Measurements from ENCODE around the gene EPHA5.
A peak's percentile ranks its signal among the peaks of the same experiment; 100 is the strongest.

The EPHA5 gene

GRCh38 chr4:65670331-65671031 is at the start of gene EPHA5:
Gene EPHA5, minus strand, starts transcription at chr4:65670489. Its CDS starts 747 bp downstream, at chr4:65669742.
- DNase-seq (ENCODE audit: low spot score) = peak; percentile 46

- no peak for DNase-seq (ENCODE audit: low spot score)
These were observed 49.3 kb upstream of the EPHA5 start for GRCh38 chr4:65719635-65720034.

- DNase-seq (ENCODE audit: low spot score) = no peak
These were observed 28.3 kb upstream of the EPHA5 start for GRCh38 chr4:65698631-65699030.

- no peak for DNase-seq (ENCODE audit: low spot score)
These were observed 26.1 kb upstream of the EPHA5 start for GRCh38 chr4:65696436-65696835.

- DNase-seq (ENCODE audit: low spot score) = no peak
These were observed 1.1 kb upstream of the EPHA5 start for GRCh38 chr4:65671372-65671771.

- peak; percentile 27 for DNase-seq (ENCODE audit: low spot score)
These were observed 314 bp downstream of the EPHA5 start for GRCh38 chr4:65670020-65670330.

GRCh38 chr4:65669111-65670019 is 924 bp downstream of the EPHA5 start:
- DNase-seq (ENCODE audit: low spot score) = no peak

GRCh38 chr4:65668201-65669089 is 1.8 kb downstream of the EPHA5 start:
- peak; percentile 37 for DNase-seq (ENCODE audit: low spot score)

GRCh38 chr4:65667506-65668041 is 2.7 kb downstream of the EPHA5 start:
- no peak for DNase-seq (ENCODE audit: low spot score)

- no peak for DNase-seq (ENCODE audit: low spot score)
These were observed 4.3 kb downstream of the EPHA5 start for GRCh38 chr4:65665771-65666523.

GRCh38 chr4:65661471-65661870 is 8.8 kb downstream of the EPHA5 start:
- DNase-seq (ENCODE audit: low spot score) = peak; percentile 28

GRCh38 chr4:65658117-65658516 is 12.2 kb downstream of the EPHA5 start:
- no peak for DNase-seq (ENCODE audit: low spot score)

- no peak for DNase-seq (ENCODE audit: low spot score)
These were observed 14.3 kb downstream of the EPHA5 start for GRCh38 chr4:65656008-65656407.

GRCh38 chr4:65654976-65655375 is 15.3 kb downstream of the EPHA5 start:
- DNase-seq (ENCODE audit: low spot score) = no peak

- DNase-seq (ENCODE audit: low spot score) = no peak
These were observed 16.4 kb downstream of the EPHA5 start for GRCh38 chr4:65653740-65654361.

- no peak for DNase-seq (ENCODE audit: low spot score)
These were observed 18.5 kb downstream of the EPHA5 start for GRCh38 chr4:65651751-65652150.

- no peak for DNase-seq (ENCODE audit: low spot score)
These were observed 19.3 kb downstream of the EPHA5 start for GRCh38 chr4:65651031-65651430.

- no peak for DNase-seq (ENCODE audit: low spot score)
These were observed 24.2 kb downstream of the EPHA5 start for GRCh38 chr4:65646136-65646535.

GRCh38 chr4:65645185-65645584 is 25.1 kb downstream of the EPHA5 start:
- no peak for DNase-seq (ENCODE audit: low spot score)

- DNase-seq (ENCODE audit: low spot score) = no peak
These were observed 35.1 kb downstream of the EPHA5 start for GRCh38 chr4:65635051-65635821.

All from pons (tissue), 1 donor.